ENCODE results near the gene RBM19.

GRCh38 chr12:113770389-113770865 lies 195.7 kb downstream of the RBM19 start:
- no peak for TF ChIP-seq YY1 (IDR thresholded peaks at IDR 0.05; ENCODE audit: insufficient read depth, insufficient read length)
- no peak for TF ChIP-seq ZNF274 (IDR thresholded peaks at IDR 0.05; ENCODE audit: low read depth, low read length)
- no peak for TF ChIP-seq SUZ12 (IDR thresholded peaks at IDR 0.05; ENCODE audit: extremely low read depth, insufficient read depth, insufficient read length)

Measured in NT2/D1 (cell line).